Ovary (tissue), 9 donors: ENCODE data around the gene GPC6. TPM values are rescaled to one million over a fixed set of nuclear protein-coding genes. Genes with fewer than 3 reads are reported as not detected.

ENCODE experiments used
- DNase-seq, 5 donors: peaks; one replicate each; pipeline ENCODE4 v3.0.0-alpha.2; 2019 to 2020
- H3K27ac ChIP-seq, 2 donors: fragments of 200-600 bp; one replicate each; pipeline versions ENCODE4 v1.5.1 to v1.8.0; 2019 to 2022
- H3K27me3 ChIP-seq: fragments of 200-600 bp; one replicate; pipeline ENCODE4 v1.8.0; 2022
- H3K36me3 ChIP-seq: fragments of 200-600 bp; sonication (generic); one replicate; pipeline ENCODE4 v1.5.1; 2019
- H3K4me1 ChIP-seq: one replicate; pipeline ENCODE4 v1.8.1; 2013; ENCODE audit warnings: mild to moderate bottlenecking, moderate library complexity; ENCODE audit not compliant: insufficient read depth
- H3K4me3 ChIP-seq: fragments of 200-600 bp; sonication (generic); one replicate; pipeline ENCODE4 v1.5.1; 2017
- H3K9me3 ChIP-seq, 2 donors: fragments of 200-600 bp in 1 of 2; sonication (generic) in 1 of 2; one replicate each; pipeline versions ENCODE4 v1.5.1 to v1.8.1; 2013 to 2019; ENCODE audit warnings: mild to moderate bottlenecking in 1 of 2, moderate library complexity in 1 of 2
- CTCF ChIP-seq, 3 donors: fragments of 450-650 bp in 2 of 3; fragments of 200-600 bp in 1 of 3; IDR thresholded peaks; one replicate each; pipeline versions ENCODE4 v1.5.1 to v1.8.0; 2016 to 2022; ENCODE audit warnings: antibody characterized with exemption in 3 of 3, mild to moderate bottlenecking in 1 of 3
- EP300 ChIP-seq: sonication (generic); formaldehyde crosslinking; IDR thresholded peaks from one replicate; pipeline ENCODE4 v1.6.1; 2017; ENCODE audit warnings: antibody characterized with exemption
- POLR2A ChIP-seq: fragments of 450-650 bp; IDR thresholded peaks from one replicate; pipeline ENCODE4 v1.6.1; 2017; ENCODE audit warnings: antibody characterized with exemption, mild to moderate bottlenecking, moderate library complexity
- WGBS, 3 donors: extraction: QIAGEN DNeasy Blood & Tissue Kit in 1 of 3; methylation state at CpG; one replicate each; pipeline versions ENCODE4 v1.1.5 to v1.1.7; 2013 to 2017; 5-methylcytosine and 5-hydroxymethylcytosine counted together
- intact Hi-C, 4 donors: fragments of 100-400 bp; cut with DNase I; formaldehyde crosslinking; loops; one replicate each; pipeline versions ENCODE4 v1.11.0 to v1.15.1; 2022 to 2023
- polyA plus RNA-seq, 2 donors: library from polyadenylated mRNA; stranded (reverse); fragments of 200-250 nt in 1 of 2; fragments of 350-450 nt in 1 of 2; fragmentation: Illumina TruSeq in 1 of 2; extraction: RNeasy Lipid Tissue Mini Kit (QIAGEN cat#74804) in 1 of 2; gene quantifications; one replicate each; pipeline ENCODE4 v1.2.3, GENCODE V29; 2013 to 2014
- total RNA-seq, 7 donors: library from RNA; depleted of rRNA in 2 of 7; stranded (reverse); fragments of >200 nt in 2 of 7; fragmentation: NEBNext Ultra II Directional in 3 of 7; extraction: Animal tissue kit (Norgen Biotek cat#: 25700) in 3 of 7; gene quantifications; one replicate each; pipeline versions ENCODE4 v1.1.0 to v1.2.4, GENCODE V29; 2016 to 2023
- donor health status: DM: no; HTN: no; CAD: no; lungs with moderate emphysema.
- donor health status: DM: no; HTN: no; CAD: no.
- donor health status: Bipolar disorder and iron deficiency.
- donor health status: DM: yes; HTN: yes; CAD: no.
- donor health status: DM: no; HTN: no; CAD: no.
- donor health status: DM: yes; HTN: yes; CAD: no.

GPC6 gene
- total and polyA plus RNA-seq, 9 donors = 4.3 to 22.3 (median 17.9) TPM

- H3K27ac ChIP-seq = no peak overlapping the region
- DNase-seq = no peak
- no peak overlapping the region for H3K4me3 ChIP-seq
- WGBS, 3 donors = 58 to 77% (median 66%) methylated on average over 4 of the region's 4 CpGs
- TF ChIP-seq POLR2A = no peak
- TF ChIP-seq EP300 = no peak
- TF ChIP-seq CTCF (IDR thresholded peaks at IDR 0.05) = no peak
- intact Hi-C loops = no loop called here
- no peaks in the 10 kb centered on the region for H3K36me3 ChIP-seq
- H3K9me3 ChIP-seq = no peaks in the 10 kb centered on the region
- no peaks in the 10 kb centered on the region for H3K27me3 ChIP-seq
- H3K4me1 ChIP-seq = peaks cover 8% of the 10 kb centered on the region
Observed at GRCh38 chr13:93561576-93562225, 335.1 kb downstream of the GPC6 start.

- WGBS, 3 donors = 89 to 100% (median 93%) methylated on average over 1 of the region's 1 CpG
- no peak overlapping the region for H3K27ac ChIP-seq
- TF ChIP-seq CTCF (IDR thresholded peaks at IDR 0.05) (no peak), EP300 (no peak)
- no peak overlapping the region for H3K4me3 ChIP-seq
- intact Hi-C loops = no loop called here
- H3K36me3 ChIP-seq = no peaks in the 10 kb centered on the region
- no peak for DNase-seq
- peaks cover 8% of the 10 kb centered on the region for H3K4me1 ChIP-seq
- H3K27me3 ChIP-seq = no peaks in the 10 kb centered on the region
- no peaks in the 10 kb centered on the region for H3K9me3 ChIP-seq
Observed at GRCh38 chr13:93562676-93563075, 336.1 kb downstream of the GPC6 start.

- no peaks in the 10 kb centered on the region for H3K36me3 ChIP-seq
- no peak overlapping the region for H3K4me3 ChIP-seq
- H3K4me1 ChIP-seq = no peaks in the 10 kb centered on the region
- H3K27me3 ChIP-seq = no peaks in the 10 kb centered on the region
- H3K27ac ChIP-seq = no peak overlapping the region
- intact Hi-C loops = no loop called here
- DNase-seq = no peak
- no peak for TF ChIP-seq CTCF (IDR thresholded peaks at IDR 0.05)
- no peak for TF ChIP-seq POLR2A
- TF ChIP-seq EP300 = no peak
- 88 to 93% (median 90%) methylated on average over 2 of the region's 2 CpGs for WGBS, 3 donors
- no peaks in the 10 kb centered on the region for H3K9me3 ChIP-seq
Observed at GRCh38 chr13:93577105-93577504, 350.5 kb downstream of the GPC6 start.

GRCh38 chr13:93589788-93590187 is 363.2 kb downstream of the GPC6 start:
- no peaks in the 10 kb centered on the region for H3K36me3 ChIP-seq

More at GRCh38 chr13:93589788-93590187, 363.2 kb downstream of the GPC6 start:
- no peak for DNase-seq
- TF ChIP-seq CTCF (IDR thresholded peaks at IDR 0.05) = no peak
- TF ChIP-seq EP300 = no peak
- TF ChIP-seq POLR2A = no peak
- Histone ChIP-seq H3K9me3 (no peaks in the 10 kb centered on the region), H3K27ac (no peak overlapping the region), H3K4me3 (no peak overlapping the region), H3K4me1 (no peaks in the 10 kb centered on the region), H3K27me3 (no peaks in the 10 kb centered on the region)
- intact Hi-C loops = no loop called here
